Amygdala (tissue), 56 donors: ENCODE data around the gene STX8.
"Not testable (repeated sequence)": the region's sequence is repeated elsewhere in the genome, so short reads cannot be mapped to it uniquely, and the experiment has no call there.

Experiments used
- DNase-seq, 56 donors: peaks; one replicate each; lab custom pipeline; 2025; lab: John Stamatoyannopoulos, UW

STX8 gene

DNA sequence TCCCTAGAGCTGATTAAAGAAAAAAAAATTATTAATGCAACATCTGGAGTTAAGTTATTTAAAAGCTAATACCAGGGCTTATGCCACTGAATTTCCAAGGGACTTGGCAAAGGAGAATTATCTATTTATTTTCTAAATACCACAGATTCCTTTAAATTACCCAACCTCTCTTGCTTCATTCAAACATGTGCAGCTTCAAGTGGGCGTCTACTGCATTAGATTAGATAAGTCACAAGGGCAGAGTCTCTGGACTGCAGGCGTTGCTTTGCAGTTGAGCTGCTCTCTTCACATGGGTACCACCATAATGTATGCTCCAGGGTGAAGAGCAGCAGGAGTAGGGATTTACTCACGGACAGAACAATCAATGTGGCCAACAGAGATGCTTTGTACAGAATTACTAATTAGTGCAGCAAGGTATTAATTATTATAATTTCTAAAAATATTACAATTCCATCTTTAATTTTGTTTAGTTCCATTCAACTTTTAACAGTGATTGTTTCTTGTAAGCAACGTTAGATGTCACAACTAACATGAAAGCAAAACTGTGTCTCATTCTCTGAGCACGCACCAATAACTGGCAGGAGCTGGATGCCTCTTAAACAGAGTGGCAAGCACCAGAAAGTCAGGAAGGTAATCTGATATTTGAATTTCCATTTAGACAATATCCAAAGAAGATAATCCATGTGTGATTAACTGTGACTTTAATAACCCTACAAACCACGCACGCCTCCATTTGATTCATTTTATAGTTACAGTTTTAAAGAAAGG lies 214.2 kb downstream of the STX8 start:
- no peak for DNase-seq

DNA sequence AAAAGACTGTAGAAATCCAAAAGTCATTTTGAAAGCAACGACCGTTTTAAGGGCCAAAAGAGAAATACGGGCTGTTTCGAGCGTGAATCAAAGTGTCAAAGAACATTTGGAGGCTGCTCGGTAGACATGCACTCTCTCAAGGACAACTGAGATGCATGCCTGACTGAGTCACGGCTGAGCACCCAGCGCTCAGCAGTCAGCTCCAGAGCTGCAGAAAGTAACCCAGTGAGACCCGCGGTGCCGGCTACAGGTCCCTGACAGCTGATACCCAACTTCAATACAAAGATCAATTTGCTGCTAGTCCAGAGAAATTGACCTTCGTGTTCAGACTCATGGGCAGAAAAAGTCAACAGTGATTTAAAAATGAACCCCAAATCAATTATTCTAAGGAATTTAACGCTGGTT lies 214.9 kb downstream of the STX8 start:
- DNase-seq: no peak

DNA sequence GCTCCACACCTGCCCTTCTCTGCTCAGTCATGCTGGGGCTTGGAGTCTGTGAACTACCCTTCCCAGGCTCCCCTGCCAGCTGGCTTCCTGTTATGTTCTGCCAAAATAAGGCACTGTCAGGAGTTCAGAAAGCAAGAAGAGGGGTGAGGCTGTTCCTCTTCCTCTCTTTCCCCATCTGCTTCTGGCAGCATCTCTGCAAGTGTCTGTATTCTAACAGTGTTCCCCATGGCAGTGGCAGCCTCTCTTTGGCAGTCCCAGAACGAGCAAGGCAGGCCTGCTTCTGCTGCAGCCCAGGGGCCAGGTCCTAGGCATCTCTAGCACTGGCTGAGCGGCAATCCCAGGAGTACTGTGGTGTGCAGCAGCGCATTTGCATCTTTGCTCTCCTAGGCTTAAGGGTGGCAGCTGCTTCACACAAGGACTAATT lies 219.1 kb downstream of the STX8 start:
- peak in 45 of 56 donors; percentile 3 to 70 (median 38) for DNase-seq

DNA sequence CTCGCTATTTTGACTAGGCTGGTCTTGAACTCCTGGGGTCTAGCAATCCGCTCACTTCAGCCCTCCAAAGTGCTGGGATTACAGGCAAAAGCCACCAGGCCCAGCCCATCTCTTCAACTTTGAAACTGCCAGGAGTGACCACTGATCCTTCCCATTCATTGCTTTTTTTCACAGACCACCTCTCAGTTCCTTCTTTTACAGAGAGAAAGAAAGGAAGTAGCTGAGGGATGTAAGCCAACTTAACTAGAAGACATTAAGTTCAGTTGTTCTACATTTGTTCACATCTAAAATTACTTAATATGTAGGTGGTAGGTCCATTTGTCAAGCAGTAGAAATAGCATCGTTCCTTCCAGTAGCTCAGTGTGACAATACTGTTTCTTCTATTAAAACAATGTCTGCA lies 219.8 kb downstream of the STX8 start:
- no peak for DNase-seq

DNA sequence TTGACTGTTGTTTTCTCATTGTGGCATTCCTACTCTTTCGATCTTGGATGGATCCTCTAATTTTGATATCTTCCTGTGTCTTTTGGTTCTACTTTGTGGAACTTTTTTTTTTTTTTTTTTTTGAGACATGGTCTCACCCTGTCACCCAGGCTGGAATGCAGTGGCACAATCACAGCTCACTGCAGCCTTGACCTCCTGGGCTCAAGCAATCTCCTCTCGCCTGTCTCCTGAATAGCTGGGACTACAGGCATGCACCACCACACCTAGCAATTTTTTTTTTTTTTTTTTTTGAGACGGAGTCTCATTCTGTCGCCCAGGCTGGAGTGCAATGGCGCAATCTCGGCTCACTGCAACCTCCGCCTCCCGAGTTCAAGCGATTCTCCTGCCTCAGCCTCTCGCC lies 220.4 kb downstream of the STX8 start:
- DNase-seq: not testable (repeated sequence)

DNA sequence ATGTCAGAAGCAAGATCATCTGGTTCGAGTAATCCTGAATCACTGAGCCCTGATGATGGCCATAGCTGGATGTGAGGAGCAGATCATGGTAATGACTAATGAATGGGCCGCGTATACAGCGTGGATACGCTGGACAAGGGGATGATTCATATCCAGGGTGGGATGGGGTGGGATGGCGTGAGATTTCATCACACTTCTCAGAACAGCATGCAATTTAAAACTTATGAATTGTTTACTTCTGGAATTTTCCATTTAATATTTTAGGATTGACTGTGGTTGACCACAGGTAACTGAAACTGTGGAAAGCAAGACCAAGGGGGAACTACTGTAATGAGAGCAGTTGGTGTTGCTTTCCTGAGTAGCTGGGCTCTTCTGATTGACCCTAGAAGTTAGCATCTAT lies 225.5 kb downstream of the STX8 start:
- DNase-seq: no peak

DNA sequence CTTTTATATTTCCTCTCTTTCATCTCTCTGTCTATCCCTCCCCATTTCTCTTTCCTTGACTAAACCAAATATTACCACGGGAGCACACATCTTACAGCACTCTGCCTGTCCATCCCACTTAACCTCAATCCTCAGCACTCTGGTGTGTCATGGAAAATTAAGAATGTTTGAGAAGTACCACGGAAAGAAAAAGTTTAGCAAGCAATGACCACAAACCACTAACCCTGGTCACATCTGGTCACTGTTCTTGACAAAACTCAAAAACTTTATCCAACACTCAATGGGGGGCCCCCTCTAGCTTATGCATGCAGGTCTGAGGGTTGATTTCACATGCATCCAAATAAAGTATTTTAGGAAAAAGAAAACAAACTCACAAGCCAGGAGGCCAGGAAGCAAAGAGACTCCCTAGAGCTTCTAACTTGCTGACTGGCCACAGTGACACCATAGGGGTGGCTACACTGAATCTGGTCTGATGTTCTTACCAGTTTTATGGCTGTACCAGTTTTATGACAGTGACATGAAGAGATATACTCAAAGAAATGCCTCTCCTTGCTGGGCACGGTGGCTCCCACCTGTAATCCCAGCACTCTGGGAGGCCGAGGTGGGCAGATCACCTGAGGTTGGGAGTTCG lies 229.2 kb downstream of the STX8 start:
- no peak for DNase-seq

DNA sequence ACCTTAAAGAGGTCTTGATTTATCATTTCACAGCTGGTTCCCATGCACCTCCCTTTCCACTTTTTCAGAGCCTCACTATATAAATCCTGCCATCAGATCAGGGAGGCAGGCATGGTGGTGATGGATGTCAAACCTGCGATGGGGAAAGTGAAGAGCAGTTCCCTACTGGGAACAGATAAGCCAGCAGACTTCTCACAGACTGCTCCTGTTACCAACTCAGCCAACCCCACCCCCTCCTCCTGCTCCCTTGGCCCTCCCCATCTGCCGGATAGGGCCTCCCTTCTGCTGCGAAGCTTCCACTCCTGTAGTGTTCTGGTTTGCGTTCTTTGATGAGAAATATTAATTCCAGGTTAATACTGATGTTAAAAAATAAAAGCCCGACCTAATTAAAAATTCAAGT lies 232.1 kb downstream of the STX8 start:
- peak in 1 of 56 donors; percentile 15 for DNase-seq

DNA sequence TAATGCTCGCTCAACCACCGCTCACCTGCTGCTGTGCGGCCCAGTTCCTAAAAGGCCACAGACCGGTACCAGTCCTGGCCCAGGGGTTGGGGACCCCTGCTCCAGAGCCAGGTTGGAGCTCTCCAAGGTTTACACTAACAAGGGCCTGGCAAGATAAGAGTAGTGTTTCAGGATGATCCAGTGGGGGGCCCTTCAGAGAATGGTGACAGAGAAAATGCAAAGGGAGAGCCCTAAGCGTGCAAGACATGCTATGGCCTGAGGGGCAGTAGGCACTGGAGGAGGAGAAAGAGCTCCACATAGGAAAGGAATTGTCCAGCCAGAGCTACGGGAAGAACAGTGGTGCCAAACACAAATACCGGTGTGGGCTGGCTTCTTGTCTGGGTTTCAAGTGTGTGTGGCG lies 233.4 kb downstream of the STX8 start:
- no peak for DNase-seq

DNA sequence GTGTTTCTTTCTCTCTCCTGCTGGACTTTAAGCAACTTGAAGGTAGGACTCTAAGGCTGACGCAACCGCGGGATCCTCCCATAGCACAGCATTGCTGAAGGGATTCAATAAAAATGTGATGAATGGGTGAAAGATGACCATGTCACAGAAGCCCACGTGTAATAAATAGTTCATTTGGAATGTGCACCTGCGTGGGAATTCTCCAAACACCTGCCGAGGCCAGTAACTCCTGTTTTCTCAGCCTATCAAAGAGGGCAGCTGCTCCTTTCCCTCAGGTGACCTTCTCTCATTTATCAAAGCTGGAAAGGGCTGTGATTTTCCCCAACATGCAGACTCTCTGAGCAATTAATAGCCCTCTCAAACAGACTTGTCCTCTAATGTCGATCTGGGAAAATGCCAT lies 235.7 kb downstream of the STX8 start:
- no peak for DNase-seq

DNA sequence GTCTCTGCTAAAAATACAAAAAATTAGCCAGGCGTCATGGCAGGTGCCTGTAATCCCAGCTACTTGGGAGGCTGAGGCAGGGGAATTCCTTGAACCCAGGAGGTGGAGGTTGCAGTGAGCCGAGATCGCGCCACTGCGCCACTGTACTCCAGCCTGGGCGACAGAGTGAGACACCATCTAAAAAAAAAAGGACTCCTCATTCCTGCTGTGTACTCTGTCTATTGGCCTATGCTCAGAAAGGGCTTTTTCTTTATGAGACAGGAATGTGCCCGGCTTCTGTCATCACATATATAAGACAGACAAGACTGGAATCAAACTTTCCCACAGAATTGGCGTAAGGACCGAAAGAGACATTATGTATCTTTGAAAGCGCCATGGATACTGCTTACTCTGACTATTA lies 236.1 kb downstream of the STX8 start:
- not testable (repeated sequence) for DNase-seq

DNA sequence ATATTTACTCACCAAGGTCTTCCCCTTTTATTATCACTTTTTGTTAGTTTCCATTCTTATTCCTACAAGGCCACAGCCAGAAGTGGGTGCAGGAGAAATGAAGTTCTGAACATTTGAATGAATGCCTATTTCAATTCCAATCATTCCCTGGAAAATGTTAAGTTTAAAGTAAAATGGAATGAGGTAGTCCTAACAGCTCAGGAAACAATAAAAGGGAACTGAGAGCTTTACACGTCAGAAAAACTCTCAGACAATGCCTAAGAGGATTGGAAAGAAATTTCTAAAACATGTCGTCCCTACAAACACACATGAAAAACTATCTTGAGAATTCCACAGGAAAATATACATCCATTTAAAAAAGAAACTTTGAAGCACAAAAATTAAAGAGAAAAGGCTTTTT lies 238.8 kb downstream of the STX8 start:
- DNase-seq: no peak

DNA sequence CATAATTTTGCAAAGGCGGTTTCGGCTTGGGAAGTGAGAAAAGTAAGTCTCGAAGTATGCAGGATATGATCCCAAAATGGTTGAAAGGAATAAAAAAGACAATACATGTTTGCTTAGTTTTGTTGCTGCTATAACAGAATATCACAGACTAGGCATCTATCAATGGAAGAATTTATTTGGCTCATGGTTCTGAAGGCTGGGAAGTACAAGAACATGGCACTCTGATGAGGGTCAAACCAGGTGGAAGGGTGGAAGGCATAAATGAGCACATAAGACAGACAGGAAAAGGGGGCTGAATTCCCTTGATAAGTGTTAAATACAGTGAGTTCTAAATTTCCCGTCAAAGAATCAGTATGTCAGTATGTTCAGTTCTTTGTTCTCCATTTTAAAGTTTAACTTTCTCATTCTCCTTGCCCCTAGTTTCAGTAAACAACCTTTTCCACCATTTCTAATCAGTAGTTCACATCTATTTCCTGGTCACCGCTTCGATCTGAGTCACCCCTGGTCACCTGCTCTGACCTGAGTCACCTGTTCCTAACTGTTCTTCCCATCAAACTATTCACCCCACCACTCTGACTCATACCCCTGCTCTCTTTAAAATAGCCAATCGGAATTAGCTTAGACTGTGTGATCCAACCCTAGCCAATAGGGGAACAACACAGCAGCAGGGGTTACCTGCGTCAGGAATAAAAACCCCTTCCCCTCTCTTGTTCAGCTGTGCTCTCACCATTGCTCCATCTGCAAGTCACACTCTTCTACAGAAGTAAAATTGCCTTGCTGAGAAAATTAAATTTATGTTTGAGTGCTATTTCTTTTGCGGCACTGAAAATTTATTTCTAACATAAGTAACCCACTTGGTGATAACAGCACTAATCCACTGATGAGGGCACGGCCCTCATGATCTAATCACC lies 240.8 kb downstream of the STX8 start:
- DNase-seq: no peak

DNA sequence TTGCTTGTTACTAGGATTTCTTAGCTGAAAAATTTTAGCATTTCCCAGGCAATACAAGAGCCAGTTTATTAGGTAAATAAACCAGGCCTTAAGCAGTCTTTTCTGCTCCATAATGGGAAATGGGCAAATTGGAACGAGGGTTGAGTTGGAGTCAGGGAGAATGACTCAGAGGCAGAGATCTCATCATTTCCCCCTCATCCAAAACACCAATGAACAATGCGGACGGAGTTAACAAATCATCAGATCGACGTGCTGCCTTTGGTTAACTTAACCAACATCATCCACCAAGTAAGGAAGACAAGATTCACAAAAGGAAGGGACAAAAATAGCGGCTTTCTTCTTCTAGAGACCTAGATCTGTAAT lies 243.5 kb downstream of the STX8 start:
- no peak for DNase-seq

DNA sequence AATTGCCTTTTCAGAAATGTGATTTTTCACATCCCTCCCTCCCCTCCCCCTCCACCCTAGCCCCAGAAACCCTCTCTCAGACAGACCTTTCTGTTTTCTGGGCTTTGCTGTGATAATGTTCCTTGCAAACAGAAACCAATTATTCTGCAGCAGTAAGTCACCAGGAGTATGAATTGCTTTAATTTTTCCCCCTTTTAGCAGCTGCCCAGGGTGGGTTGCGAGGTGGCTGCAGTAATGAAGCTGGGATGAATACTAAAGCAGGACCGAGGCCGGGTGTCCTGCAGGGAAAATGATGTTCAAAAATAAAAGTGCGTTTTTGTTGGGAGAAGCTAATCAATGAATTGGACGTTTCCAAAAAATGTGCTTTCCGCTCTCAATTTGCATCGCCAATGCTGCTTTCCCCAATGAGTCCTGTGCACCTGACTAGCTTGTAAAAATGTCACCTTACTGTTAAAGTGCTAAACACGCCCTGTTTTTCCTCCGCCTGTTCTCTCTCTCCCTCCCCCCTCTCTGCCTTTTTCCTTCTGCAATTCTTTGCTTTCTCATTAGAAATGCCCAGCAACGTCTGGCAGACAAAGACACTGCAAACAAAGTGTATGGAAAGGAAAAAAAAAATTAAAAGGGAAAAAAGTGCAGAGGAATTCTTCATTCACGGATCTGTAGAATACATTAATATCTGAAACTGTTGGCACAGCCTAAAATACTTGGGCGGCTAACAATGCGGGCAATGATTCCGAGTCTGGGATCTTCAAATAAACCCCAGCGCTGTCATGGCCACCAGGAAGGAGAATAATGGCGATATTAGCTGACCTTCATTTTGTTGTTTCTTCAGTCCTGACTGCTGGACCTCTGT lies 244.1 kb downstream of the STX8 start:
- peak in 12 of 56 donors; percentile 8 to 42 (median 24) for DNase-seq

DNA sequence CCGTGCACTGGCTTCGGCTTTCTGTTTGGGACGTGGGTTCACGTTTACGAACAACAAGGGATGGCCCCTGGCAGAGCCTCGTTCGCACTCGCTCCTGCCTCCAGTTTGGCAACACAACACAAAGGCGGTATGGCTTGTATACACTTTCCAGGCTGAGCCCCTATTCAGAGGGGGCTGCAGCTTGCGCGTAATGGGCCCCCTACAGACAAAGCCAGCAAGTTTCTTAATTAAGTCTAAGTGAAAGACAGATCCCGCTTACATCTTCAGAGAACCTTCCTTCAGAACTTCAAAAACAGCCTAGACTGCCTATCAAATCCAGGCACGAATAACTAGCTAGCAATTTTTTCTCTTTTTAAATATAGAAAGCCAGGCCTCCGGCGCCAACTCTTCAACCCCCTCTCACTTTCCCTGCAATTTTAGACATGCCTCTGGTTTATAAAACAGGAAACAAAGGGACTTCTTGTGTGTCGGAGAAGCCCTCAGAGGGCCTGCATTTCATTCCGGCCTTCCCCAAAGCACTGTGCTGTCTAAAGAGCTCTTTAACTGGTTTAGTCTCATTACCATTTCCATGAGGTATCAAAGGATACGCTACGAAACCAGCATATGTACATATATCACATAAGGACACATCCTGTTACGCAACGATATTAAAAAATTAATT lies 244.9 kb downstream of the STX8 start:
- peak in 8 of 56 donors; percentile 5 to 35 (median 16) for DNase-seq

DNA sequence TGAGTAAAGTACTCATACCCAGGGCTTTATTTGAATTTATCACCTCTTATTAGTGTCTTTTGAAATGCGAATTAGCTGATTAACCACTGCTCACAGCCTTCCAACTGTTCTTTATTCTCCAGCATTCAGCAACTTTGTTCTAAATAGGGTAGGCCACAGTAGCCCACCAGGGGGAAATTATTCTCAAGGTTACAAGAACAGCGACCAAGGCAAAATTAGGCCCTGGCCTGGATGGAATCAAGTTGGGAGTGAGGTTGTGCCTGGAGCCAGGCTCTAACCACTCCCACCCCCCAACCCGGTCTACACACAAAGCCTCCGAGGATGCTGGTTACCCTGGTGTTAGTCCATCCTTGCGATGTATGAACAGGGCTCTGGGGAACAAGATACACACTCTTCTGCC lies 245.5 kb downstream of the STX8 start:
- DNase-seq: no peak

DNA sequence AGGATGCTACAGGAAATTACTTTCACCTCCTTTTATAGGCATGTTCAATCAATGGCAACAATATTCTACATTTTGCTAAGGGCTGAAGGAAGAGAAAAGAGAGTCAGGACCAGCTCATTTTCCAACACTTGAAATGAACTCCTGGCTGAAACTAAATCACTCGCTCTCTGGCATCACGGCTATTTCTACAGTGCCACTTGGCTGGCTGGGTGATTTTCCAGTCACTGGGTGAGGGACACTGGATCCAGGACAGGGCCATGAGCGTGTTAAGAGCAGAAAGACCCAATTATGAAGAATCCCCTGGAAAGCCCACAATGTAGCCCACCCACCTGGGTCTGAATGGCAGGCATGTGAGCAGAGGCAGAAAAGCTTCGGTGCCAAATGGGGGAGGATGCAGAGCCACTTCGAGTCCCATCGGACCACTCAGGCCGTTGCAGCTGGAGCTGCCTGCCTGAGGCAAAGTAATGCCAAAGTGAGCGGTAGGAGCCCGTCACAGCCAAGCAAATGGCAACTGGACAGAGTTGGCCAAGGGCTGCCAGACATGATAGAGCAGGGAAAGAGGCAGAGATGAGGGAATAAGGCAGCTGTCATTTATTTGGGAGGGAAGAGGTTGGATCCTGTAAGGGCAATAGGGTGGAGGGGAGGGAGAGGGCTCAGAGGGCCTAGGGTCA lies 246.2 kb downstream of the STX8 start:
- DNase-seq: peak in 10 of 56 donors; percentile 1 to 33 (median 10)

DNA sequence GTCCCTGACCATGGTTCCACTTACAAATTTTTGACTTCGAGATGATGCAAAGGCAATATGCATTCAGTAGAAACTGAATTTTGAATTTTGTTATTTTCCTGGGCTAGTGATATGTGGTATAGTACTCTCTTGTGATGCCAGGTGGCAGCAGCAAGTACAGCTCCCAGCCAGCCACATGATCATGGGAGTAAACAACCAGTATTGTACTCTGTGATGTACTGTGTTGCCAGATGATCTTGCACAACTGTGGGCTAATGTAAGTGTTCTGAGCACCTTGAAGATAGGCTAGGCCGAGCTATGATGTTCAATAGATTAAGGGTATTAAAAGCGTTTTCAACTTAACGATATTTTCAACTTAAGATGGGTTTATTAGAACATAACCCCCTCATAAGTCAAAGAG lies 250.8 kb downstream of the STX8 start:
- DNase-seq: peak in 3 of 56 donors; percentile 11 to 27 (median 21)
